NCI-H2196 treated with DMSO at 0.1 percent for 48 hours (cell line): ENCODE data around the gene TAP2.
A peak's percentile ranks its signal among the peaks of the same experiment; 100 is the strongest.
"Not testable (repeated sequence)": the region's sequence is repeated elsewhere in the genome, so short reads cannot be mapped to it uniquely, and the experiment has no call there.

Experiments
- DNase-seq: peaks from one replicate; lab custom pipeline; 2025; ENCODE audit not compliant: unreplicated experiment; lab: John Stamatoyannopoulos, UW

Gene TAP2

GRCh38 chr6:32838114-32838958 is at the start of gene TAP2:
Gene TAP2, minus strand, starts transcription at chr6:32838739. Its CDS starts 506 bp downstream, at chr6:32838233.
- peak; percentile 86 for DNase-seq

DNA sequence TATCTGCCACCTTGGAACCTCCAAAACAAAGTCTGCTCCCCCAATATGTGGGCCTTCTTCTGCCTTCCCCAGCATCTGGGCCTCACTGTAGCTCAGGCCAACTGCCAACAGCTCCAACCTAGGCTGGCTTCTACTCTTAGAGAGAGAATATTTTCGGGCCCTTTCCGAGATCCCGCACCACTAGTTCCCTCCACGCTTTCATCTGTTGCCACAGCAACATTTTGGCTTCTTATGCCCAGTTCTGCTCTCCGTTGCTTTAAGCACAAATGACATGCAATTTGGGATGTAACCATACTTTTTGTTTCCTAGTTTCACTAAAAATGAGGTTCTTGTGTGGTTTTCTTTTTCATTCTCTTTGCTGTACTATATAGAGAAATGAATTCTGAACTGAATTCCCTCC is 49.1 kb upstream of the TAP2 start:
- DNase-seq = no peak

GRCh38 chr6:32886681-32887383 is 48.3 kb upstream of the TAP2 start:
- DNase-seq = no peak

GRCh38 chr6:32885698-32886286 is 47.3 kb upstream of the TAP2 start:
- peak; percentile 29 for DNase-seq

GRCh38 chr6:32883789-32884188 is 45.2 kb upstream of the TAP2 start:
- DNase-seq = no peak

GRCh38 chr6:32882879-32883250 is 44.3 kb upstream of the TAP2 start:
- DNase-seq = no peak

DNA sequence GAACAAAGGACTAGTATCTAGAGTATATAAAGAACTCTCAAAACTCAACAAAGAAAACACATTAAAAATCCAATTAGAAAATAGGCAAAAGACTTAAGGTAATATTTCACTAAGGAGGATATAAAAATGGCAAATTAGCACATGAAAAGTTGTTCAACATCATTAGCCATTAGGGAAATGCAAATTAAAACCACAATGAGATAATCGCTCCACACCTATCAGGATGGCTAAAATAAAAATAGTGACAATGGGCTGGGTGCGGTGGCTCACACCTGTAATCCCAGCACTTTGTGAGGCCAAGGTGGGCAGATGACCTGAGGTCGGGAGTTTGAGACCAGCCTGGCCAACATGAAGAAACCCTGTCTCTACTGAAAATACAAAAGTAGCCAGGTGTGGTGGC is 42.4 kb upstream of the TAP2 start:
- DNase-seq = not testable (repeated sequence)

- no peak for DNase-seq
Measured at GRCh38 chr6:32879691-32880090, 41.2 kb upstream of the TAP2 start.

GRCh38 chr6:32876603-32877002 is 38.1 kb upstream of the TAP2 start:
- no peak for DNase-seq

DNA sequence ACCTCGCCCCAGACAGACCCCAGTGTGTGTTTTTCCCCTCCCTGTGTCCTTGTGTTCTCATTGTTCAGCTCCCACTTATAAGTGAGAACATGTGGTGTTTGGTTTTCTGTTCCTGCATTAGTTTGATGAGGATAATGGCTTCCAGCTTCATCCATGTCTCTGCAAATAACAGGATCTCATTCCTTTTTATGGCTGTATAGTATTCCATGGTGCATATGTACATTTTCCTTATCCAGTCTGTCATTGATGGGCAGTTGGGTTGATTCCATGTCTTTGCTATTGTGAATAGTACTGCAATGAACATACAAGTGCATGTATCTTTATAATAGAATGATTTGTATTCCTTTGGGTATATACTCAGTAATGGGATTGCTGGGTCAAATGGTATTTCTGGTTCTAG is 35.4 kb upstream of the TAP2 start:
- DNase-seq = not testable (repeated sequence)

DNA sequence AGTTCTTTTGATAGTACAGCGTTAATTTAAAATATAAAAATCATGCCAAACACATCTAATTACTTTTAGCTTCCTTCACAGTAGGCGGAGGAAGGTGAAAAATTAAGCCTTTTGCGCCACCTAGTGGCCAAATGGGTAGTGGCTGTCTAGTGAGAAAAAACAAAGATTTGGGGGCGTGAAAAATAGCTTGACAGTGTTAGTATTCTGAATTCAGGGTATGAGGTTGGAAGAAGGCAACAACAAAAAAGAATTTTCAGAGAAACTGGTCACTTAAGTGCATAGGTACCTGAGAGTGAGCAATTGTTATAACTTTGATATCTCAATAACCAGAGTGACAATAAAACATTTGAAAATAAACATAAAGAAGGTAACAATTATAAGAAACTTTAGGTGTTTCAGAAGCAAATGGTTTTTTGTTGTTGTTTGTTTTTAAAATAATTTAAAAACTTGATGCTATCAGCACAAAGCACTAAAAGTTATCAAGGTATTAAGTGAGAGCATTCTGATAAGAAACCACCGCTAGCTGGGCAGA is 29.8 kb upstream of the TAP2 start:
- DNase-seq = peak; percentile 17

DNA sequence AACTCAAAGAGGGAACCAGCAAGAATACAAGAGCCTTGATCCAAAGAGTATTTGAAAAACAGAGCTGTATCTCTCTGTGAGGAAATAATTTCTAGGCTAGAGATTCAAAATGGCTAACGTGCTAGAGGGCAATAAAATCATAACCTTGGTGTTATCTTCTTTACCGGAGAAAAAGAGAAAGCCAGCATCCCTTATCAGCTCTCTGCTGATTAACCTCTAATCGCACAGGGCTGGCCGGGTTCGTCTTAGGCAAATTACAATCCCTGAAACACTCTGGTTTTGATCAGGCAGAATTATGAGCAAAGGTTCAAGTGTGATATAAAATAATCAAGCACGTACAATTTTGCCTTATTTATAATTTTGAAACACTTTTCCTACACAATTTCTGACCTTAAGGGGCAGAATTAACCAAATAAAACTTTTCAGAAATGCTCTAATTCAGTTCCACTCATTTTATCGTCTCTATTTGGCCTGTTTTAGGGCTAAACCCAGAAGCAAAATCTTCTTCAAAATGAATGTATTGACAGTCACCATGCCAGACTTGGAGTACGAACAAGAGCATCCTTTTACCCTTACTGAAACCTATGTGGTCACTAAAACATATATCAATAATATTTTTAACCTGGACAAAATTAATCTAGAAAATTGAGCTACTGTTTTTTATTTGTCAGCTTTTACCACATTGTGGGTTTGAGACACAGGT is 29.2 kb upstream of the TAP2 start:
- no peak for DNase-seq

- no peak for DNase-seq
Measured at GRCh38 chr6:32867022-32867477, 28.5 kb upstream of the TAP2 start.

DNA sequence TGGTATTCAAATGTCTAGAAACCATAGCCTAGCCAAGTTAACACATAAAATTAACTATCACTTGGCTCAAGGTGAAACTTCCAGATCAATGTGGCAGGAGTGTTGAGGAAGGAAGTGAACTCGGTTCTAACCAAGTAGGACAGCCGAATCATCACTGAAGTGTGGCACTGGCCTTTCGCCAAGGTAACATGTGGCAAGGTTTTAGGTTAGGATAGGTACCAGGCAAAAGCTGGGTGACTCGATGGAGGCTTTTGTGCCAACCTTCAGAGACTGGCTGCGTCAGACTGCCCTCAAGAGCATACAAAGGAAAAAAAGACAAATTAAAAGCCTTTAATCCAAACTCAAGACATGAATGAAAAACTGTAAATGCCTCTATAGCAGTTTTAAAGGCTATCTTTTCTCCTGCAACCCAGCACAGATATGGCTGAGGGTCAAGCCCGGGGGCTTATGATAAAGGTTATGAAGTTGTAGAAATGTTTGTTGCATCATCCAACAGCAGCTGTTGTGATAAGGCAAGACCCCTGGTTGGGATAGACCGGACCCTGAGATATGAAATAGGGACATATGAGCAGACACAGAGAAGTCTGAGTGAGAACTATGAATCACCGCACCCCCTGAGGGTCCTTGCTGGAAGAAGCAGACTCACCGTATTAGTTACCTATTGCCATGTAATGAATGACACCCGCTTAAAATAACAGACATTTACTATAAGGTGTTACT is 27.3 kb upstream of the TAP2 start:
- no peak for DNase-seq

GRCh38 chr6:32862725-32863124 is 24.2 kb upstream of the TAP2 start:
- DNase-seq = no peak

DNA sequence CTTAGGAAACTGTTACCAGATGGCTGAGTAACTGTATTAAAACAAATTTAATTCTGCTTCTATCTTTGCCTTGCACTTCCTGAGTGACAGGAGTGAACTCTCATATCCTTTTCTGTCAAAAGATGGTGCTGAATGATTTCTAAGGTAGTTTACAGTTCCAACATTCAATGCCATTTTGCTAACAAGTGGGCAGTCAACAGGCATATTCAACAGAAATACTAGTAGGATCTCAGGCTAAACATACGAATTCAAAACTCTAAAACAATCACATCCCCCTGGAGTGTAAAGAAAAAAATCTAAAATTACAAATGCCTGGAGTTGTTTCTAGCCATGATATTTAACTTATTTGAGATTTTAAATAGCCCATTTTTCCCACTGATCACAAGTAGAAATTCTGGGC is 22.1 kb upstream of the TAP2 start:
- no peak for DNase-seq

DNA sequence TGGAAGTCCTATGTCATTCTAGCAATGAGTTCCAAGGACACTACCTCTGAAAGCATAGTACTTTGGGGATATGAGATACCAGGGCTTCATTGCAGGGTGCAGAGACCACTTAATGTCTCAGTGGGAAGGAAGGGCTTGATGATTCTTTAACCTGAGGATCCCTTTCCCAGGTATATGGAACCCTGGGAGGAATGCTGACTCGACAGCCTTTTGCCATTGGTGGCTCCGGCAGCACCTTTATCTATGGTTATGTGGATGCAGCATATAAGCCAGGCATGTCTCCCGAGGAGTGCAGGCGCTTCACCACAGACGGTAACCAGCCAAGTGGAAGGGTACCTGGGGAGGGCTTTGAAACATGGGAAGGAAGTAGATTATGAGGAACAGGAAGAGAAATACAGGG is 19.7 kb upstream of the TAP2 start:
- no peak for DNase-seq

DNA sequence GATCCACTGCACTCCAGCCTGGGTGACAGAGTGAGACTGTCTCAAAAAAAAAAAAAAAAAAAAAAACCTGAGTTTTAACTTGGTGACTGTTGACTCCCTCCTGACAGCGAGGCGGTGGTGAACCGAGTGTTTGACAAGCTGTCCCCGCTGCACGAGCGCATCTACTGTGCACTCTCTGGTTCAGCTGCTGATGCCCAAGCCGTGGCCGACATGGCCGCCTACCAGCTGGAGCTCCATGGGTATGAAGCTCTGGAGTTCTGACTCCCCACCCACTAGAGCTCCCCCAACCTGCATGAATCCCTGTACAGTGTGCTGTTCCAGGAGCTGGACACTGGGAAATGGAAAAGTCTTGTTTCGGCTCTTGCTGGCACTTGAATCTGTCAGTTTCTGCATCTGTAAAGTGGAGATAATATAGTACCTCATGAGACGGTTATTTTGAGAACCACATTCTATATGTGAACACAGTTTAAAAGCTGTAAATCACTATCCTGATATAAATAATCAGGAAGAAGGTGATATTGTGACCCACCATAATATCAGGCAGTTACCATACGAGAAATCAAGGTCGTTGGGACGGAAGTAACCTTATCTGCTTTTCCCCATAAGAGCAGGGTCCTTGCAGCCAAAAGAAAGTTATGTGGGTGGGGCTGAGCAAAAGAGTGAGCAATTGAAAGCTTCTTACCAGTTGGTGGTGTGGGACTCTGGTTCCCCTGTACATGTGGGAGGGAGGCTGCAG is 18.8 kb upstream of the TAP2 start:
- no peak for DNase-seq

- DNase-seq = no peak
Measured at GRCh38 chr6:32855467-32856174, 17.1 kb upstream of the TAP2 start.
